Measurements from ENCODE around the gene ABCF3.

ABCF3 gene

DNA sequence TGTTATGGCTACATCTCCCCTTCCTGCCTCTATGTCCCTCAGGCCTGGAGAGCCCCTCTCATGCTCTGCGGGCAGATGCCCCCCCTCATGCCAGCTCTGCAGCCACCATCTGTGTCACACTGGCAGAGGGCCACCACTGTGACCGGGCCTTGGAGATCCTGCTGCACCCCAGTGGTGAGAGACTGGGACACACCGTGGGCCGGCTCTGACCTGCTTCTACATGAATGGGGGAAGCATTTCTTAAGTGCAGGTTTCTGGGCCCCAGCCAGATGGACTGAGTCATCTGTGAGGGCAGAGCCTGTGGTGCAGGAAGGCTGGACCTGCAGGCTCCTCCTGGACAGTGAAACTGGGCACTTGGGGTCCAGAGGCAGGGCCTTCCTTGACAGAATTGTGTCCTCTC is 48.2 kb downstream of the ABCF3 start:
- DNase-seq: no peak

DNA sequence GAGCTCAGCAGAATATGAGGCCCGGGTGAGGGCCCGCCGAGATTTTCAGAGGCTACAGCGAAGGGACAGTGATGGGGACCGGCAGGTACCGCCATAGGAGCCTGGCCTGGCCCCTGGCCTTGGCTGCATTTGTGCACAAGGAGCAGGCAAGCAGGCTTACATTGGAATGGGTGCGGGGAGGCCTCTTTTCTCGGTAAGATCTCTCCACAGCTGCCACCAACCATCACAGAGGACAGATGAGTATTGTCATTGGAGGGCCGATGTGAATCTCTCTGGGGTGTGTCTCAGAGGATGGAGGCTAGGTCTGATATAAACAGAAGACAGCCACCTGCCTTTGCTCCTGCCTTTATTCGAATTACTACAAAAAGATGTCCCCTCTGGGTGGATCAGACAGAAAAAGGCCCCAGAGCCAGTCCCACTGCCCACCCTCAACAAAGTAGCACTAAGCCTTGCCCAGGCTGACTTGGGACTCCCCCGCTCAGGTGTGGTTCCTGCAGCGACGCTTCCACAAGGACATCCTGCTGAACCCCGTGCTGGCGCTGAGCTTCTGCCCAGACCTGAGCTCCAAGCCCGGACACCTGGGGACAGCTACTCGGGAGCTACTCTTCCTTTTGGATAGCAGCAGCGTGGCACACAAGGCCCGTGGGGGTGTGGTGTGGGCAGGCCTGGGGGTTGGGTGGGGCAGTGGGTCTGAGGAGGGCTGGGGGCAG is 48.8 kb downstream of the ABCF3 start:
- DNase-seq: no peak

DNA sequence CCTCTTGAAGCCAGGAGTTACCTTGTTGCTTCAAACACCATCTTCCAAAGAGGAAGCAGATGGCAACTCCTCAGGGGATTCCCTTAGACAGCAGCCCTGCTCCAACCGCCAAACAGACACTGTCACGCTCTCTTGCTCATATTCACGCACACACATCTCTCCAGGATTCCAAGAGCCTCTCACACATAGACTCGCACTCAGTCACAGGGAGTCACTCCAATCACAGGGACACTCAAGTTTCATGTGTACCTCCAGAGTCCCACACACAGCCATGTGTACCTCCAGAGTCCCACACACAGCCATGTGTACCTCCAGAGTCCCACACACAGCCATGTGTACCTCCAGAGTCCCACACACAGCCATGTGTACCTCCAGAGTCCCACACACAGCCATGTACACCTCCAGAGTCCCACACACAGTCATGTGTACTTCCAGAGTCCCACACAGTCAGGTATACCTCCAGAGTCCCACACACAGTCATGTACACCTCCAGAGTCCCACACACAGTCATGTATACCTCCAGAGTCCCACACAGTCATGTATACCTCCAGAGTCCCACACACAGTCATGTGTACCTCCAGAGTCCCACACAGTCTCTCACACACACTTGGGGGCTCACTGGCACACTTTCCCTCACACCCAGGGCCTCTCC is 49.5 kb downstream of the ABCF3 start:
- DNase-seq: no peak

DNA sequence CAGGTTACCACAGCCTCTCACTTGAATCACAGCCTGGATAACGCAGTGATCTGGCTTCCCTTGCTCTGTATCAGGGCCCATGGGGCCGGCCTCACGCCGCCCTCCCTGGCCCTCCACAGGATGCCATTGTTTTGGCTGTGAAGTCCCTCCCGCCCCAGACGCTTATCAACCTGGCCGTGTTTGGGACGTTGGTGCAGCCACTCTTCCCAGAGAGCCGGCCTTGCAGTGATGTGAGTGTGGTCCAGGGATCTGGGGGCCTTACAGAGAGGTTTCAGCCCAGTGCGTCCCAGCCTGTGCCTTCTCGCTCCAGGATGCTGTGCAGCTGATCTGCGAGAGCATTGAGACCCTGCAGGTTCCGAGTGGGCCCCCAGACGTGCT is 50.0 kb downstream of the ABCF3 start:
- no peak for DNase-seq

DNA sequence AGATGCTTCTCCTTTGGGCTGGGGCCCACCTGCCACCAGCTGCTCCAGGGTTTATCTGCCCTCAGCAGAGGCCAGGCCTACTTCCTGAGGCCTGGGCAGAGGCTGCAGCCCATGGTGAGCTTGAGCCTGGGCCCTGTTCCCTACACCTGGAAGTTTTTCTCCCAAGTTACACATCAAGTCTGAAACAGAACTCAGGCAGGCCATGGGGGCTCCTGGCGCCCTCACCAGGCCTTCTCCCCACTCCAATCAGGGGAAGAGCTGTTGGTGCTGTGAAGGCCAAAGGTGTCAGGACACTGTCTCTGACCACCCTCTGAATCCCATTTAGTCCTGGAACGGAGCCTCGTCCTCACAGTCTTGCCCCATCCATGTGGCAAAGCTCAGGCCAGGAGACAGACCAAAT is 50.6 kb downstream of the ABCF3 start:
- DNase-seq: no peak

DNA sequence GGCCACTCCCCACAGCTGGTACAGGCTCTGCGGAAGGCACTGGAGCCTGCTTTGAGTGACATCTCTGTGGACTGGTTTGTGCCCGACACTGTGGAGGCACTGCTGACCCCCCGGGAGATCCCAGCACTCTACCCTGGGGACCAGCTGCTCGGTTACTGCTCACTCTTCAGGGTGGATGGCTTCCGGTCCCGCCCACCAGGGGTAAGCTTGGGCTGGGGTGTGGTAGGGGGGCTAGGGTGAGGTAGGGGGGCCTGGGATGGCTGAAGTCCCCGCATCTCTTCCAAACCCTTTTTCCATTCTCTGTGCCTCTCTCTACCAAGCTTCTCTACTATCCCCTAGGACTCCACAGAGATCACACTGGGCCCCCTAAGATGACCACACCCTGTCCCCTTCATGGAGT is 51.2 kb downstream of the ABCF3 start:
- no peak for DNase-seq

DNA sequence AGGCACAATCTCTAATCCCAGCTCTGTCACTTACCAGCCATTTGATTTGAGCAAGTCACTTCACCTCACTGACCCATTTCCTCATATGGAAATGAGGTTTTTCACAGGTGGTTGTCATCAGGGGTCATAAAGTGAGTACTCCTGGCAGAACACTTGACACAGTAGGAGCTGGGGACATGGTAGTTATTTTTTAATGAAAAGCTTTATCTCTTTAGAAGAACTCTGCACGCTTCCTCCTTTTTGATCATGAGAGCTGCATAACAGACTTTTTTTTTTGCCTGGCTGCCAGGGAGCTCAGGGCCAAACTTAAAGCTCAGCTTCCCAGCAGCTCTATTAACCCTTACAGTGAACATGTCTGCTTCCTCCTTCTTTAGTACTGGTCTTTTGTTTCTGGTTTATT is 51.8 kb downstream of the ABCF3 start:
- no peak for DNase-seq

DNA sequence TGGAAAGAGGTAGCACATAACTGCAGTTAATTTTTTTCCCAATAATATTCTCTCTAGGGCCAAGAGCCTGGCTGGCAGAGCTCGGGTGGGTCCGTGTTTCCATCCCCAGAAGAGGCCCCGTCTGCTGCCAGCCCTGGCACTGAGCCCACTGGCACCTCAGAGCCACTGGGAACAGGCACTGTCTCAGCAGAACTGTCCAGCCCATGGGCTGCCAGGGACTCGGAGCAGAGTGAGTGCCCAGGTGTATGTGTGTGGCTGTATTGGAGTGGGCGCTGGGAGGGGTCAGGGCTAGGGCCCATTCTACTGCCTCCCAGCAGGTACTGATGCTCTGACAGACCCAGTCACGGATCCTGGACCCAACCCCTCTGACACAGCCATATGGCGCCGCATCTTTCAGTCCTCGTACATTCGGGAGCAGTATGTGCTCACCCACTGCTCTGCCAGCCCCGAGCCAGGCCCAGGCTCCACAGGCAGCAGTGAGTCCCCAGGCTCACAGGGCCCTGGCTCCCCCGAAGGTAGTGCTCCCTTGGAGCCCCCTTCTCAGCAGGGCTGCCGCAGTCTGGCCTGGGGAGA is 52.3 kb downstream of the ABCF3 start:
- no peak for DNase-seq

DNA sequence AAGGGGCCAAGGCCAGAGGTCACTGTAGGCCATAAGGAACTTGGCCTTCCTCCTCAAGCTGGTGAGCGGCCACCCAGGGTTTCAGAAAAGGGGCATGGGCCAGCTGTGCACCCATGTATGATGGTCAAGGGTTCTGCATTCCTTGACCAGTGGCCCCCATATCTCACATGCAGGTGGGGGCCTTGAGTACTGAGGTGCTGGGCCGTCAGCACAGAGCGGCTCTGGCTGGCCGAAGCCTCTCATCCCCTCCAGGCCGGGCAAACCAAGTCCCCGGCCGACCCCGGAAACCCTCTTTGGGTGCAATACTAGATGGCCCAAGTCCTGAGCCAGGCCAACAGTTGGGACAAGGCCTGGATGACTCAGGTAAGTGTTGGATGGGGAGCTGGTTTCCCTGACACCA is 53.2 kb downstream of the ABCF3 start:
- DNase-seq: no peak

DNA sequence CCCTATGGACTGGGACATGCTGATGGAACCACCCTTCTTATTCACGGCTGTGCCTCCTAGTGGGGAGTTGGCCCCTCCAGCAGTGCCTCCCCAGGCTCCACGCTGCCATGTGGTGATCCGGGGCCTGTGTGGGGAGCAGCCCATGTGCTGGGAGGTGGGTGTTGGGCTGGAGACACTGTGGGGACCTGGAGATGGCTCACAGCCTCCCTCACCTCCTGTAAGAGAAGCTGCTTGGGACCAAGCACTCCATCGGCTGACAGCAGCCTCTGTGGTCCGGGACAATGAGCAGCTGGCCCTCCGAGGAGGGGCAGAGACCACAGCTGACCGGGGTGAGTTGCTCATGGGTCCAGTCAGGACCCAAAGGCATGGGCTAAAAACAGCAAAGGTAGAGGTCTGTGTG is 53.7 kb downstream of the ABCF3 start:
- DNase-seq: no peak

DNA sequence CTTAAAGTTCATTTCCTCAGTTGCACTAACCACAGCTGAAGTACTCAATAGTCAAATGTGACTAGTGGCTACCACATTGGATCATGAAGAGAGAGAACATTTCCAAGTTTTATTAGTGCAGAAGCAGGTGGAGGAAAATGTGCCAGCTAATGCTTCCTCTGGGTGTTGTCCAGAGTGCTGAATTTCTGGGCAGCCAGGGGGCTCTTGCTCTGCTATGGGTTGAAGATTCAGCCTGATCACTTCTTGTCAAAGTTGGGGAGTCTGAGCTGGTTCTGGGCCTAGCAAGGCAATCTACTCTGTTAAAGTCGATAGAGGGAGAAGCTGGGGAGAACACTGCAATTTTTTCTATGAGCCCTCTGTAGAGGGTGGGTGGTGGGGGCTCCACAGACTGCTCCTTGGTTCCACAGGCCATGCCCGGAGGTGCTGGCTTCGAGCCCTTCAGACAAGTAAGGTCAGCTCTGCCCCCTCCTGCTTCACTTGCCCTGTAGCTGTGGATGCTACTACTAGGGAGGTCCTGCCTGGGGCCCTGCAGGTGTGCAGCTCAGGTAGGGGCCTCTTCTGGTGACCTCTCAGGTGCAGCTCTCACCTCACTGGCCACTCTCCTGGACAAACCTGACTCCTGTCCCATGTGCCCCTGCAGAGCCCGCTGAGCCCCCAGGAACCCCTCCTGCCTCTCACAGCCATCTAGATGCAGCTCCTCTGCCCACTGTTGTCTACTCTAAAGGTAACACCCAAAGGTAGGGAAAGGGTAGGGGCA is 54.6 kb downstream of the ABCF3 start:
- no peak for DNase-seq

DNA sequence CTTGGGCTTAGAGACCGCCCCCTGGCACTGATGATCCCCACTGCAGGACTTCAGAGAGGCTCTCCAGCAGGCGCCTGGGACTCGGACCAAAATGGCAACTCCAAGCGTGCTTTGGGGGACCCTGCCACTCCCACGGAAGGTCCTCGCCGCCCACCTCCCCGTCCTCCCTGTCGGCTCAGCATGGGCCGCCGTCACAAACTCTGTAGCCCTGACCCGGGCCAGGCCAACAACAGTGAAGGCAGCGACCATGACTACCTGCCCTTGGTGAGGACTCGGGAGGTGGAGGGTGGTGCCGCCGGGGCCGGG is 55.1 kb downstream of the ABCF3 start:
- DNase-seq: no peak

DNA sequence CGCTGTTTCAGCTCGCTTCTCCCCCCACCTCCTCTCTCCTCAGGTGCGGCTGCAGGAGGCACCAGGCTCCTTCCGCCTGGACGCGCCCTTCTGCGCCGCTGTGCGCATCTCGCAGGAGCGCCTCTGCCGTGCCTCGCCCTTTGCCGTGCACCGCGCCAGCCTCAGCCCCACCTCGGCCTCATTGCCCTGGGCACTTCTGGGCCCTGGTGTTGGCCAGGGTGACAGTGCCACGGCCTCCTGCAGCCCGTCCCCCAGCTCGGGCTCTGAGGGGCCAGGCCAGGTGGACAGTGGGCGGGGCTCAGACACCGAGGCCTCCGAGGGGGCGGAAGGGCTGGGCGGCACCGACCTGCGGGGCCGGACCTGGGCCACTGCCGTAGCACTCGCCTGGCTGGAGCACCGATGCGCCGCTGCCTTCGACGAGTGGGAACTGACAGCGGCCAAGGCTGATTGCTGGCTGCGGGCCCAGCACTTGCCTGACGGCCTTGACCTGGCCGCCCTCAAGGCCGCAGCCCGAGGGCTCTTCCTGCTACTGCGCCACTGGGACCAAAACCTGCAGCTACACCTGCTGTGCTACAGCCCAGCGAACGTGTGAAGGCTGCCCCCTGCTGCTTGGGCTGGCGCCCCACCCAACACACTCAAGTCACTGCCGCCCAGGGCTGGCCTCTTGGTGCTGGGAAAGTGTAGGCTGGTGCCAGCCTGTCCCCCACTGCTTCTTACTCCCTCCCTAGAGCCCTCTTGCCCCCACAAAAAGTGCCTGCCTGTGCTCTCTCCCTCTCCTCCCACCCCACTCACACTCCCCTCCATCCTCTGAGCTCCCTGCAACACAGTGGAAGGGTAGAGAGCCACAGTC is 55.7 kb downstream of the ABCF3 start:
- DNase-seq: peak; percentile 64

DNA sequence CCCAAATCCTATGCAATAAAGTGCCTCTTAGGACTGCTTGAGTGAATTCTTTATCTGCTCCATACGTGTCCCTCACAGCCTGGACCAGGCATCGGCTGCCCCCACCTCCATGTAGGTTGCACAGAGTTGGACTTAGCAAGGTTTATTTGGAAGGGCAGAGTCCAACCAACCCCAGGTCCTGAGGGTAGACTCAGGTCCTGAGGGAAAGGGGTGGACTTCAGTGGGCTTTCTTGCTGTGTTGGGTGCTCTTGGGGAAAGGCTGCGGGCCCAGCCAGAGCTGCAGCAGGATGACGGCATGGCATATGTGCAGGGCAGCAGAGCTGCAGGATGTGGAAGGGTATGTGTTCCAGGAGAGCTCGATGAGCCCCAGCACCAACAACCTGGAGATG is 56.3 kb downstream of the ABCF3 start:
- DNase-seq: no peak

All from NCI-H510A (cell line).